ENCODE measurements around the gene EYS.

DNA sequence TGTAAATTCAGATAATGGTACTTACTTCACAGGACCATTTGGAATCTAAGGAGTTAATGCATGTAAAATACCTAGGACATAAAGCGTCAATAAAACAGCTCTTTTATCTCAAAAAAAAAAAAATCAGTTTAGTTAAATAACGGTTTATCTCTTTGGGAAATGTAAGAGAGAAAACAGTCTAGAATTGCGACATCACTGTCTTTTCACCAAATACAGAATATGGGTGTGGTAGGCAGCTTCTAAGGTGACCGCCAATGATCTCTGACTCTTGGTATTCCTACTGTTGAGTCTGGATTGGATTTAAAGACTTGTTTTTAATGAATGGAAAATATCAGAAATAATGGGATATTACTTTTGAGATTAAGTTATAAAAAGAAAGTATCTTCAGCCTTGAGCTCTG, 111.5 kb downstream of the EYS start:
- TF ChIP-seq EZH2 (IDR thresholded peaks at IDR 0.05; ENCODE audit: insufficient read depth, poor library complexity, severe bottlenecking) (no peak), EZH2phosphoT487 (IDR thresholded peaks at IDR 0.05; ENCODE audit: insufficient read depth, low read depth) (no peak)

All from GM23248 (cell line).